Mammary epithelial cell (primary cell): Measurements from ENCODE around the gene RTN4IP1.
"Not testable (repeated sequence)": the region's sequence is repeated elsewhere in the genome, so short reads cannot be mapped to it uniquely, and the experiment has no call there.

Experiments used
- CTCF ChIP-seq, 2 donors: IDR thresholded peaks in 1 of 2; conservative IDR thresholded peaks in 1 of 2; 2 replicates each; pipeline ENCODE4 v1.5.1; 2011 to 2012; ENCODE audit warnings: inconsistent platforms in 2 of 2, low read length in 2 of 2, mild to moderate bottlenecking in 2 of 2, control low read depth in 1 of 2, low read depth in 1 of 2; ENCODE audit not compliant: insufficient read depth in 1 of 2; ENCODE audit errors: extremely low read depth in 1 of 2
- EZH2 ChIP-seq: IDR thresholded peaks from 2 replicates; pipeline ENCODE4 v1.6.1; 2012; ENCODE audit warnings: low read length, inconsistent platforms, borderline replicate concordance

- not testable (repeated sequence) for TF ChIP-seq CTCF (conservative IDR thresholded peaks at IDR 0.05 in 1 of 2, IDR thresholded peaks at IDR 0.05 in 1 of 2; ENCODE audit: extremely low read depth in 1 of 2, insufficient read depth in 1 of 2, low read depth in 1 of 2, low read length in 2 of 2); EZH2
These were observed 40.4 kb downstream of the RTN4IP1 start for GRCh38 chr6:106588937-106589336.
